ENCODE results near the gene FRMPD3. TPM values are rescaled to one million over a fixed set of nuclear protein-coding genes. Genes with fewer than 3 reads are reported as not detected.

FRMPD3 gene
- total RNA-seq, 1 experiment from 2014 or later: 0.05 TPM

DNA sequence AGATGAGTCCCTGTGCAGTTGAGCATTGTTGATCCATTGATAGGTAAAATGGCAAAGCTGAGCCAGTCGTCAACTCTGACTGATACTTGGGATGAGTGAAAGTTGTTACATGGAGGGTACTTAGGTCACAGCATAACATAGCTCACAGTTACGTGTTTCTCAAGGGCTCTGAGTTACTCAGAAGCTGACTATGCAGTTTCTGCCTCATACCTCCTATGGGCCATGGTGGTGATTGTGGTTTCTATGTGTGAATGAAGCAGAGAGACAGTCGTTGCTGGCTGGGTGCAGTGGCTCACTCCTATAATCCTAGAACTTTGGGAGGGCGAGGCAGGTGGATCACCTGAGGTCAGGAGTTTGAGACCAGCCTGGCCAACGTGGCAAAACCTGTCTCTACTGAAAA, 30.8 kb downstream of the FRMPD3 start:
- Mint-ChIP-seq H3K36me3 (ENCODE audit: insufficient read depth, unreplicated experiment) (no peaks in the 10 kb centered on the region), H3K4me1 (ENCODE audit: low read depth, unreplicated experiment) (no peaks in the 10 kb centered on the region), H3K9me3 (ENCODE audit: unreplicated experiment) (no peaks in the 10 kb centered on the region), H3K27me3 (ENCODE audit: insufficient read depth, unreplicated experiment) (peaks cover 3% of the 10 kb centered on the region), H3K27ac (ENCODE audit: unreplicated experiment) (no peak overlapping the region), H3K4me3 (ENCODE audit: unreplicated experiment) (no peak overlapping the region)
- no peak for DNase-seq
- ChIA-PET POLR2A (no interaction called here), CTCF (interaction anchor here (0.6 kb wide), 1 partner anchor 237 kb away, joined by 3 read pairs; no protein-coding TSS in a partner anchor)
- no peak overlapping the region for H3K4me3 ChIP-seq (ENCODE audit: low read depth, low read length)
- H3K36me3 ChIP-seq (ENCODE audit: control insufficient read depth, insufficient read depth, low read length): no peaks in the 10 kb centered on the region
- H3K27me3 ChIP-seq (replicated peaks; ENCODE audit: control insufficient read depth, insufficient read depth, low read length): no peaks in the 10 kb centered on the region
- intact Hi-C loops (cut with micrococcal nuclease; ENCODE audit: unreplicated experiment): no loop called here
- no peaks in the 10 kb centered on the region for H3K9me3 ChIP-seq
- no peaks in the 10 kb centered on the region for H3K4me1 ChIP-seq
- TF ChIP-seq, protein P1, sequence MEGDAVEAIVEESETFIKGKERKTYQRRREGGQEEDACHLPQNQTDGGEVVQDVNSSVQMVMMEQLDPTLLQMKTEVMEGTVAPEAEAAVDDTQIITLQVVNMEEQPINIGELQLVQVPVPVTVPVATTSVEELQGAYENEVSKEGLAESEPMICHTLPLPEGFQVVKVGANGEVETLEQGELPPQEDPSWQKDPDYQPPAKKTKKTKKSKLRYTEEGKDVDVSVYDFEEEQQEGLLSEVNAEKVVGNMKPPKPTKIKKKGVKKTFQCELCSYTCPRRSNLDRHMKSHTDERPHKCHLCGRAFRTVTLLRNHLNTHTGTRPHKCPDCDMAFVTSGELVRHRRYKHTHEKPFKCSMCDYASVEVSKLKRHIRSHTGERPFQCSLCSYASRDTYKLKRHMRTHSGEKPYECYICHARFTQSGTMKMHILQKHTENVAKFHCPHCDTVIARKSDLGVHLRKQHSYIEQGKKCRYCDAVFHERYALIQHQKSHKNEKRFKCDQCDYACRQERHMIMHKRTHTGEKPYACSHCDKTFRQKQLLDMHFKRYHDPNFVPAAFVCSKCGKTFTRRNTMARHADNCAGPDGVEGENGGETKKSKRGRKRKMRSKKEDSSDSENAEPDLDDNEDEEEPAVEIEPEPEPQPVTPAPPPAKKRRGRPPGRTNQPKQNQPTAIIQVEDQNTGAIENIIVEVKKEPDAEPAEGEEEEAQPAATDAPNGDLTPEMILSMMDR (IDR thresholded peaks at IDR 0.05; ENCODE audit: insufficient read depth in 1 of 2, low read depth in 1 of 2, low read length in 1 of 2, severe bottlenecking in 1 of 2, unreplicated experiment in 1 of 2): no peak
- BruUV-seq (replicated peaks): no TSS peak

DNA sequence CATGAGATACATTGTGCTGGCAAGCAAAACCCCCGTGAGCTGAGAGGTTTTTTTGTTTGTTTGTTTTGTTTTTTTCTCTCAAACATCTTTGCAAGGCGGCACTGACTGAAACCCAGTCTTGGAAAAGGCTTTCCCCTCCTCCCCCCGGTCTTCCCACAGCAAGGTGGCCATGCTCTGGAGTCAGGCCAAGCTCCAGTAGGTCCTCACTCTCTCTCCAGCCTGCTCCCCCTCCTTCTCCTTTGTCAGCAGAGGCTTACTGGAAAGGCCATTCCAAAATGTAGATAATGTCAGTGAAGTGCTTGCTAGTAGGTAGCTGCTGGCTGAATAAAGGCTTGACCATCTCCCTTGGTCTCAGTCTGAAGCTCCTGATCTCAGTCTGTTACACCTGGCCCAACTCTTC, 32.6 kb downstream of the FRMPD3 start:
- ChIA-PET CTCF (no interaction called here), POLR2A (no interaction called here)
- Mint-ChIP-seq H3K27ac (ENCODE audit: unreplicated experiment) (no peak overlapping the region), H3K4me3 (ENCODE audit: unreplicated experiment) (no peak overlapping the region), H3K4me1 (ENCODE audit: low read depth, unreplicated experiment) (no peaks in the 10 kb centered on the region), H3K36me3 (ENCODE audit: insufficient read depth, unreplicated experiment) (no peaks in the 10 kb centered on the region), H3K9me3 (ENCODE audit: unreplicated experiment) (no peaks in the 10 kb centered on the region), H3K27me3 (ENCODE audit: insufficient read depth, unreplicated experiment) (peaks cover 3% of the 10 kb centered on the region)
- H3K27me3 ChIP-seq (replicated peaks; ENCODE audit: control insufficient read depth, insufficient read depth, low read length): no peaks in the 10 kb centered on the region
- TF ChIP-seq, protein P1 (IDR thresholded peaks at IDR 0.05; ENCODE audit: insufficient read depth in 1 of 2, low read depth in 1 of 2, low read length in 1 of 2, severe bottlenecking in 1 of 2, unreplicated experiment in 1 of 2): no peak
- H3K4me3 ChIP-seq (ENCODE audit: low read depth, low read length): no peak overlapping the region
- no peaks in the 10 kb centered on the region for H3K4me1 ChIP-seq
- DNase-seq: no peak
- no TSS peak for BruUV-seq (replicated peaks)
- intact Hi-C loops (cut with micrococcal nuclease; ENCODE audit: unreplicated experiment): no loop called here
- no peaks in the 10 kb centered on the region for H3K9me3 ChIP-seq
- H3K36me3 ChIP-seq (ENCODE audit: control insufficient read depth, insufficient read depth, low read length): no peaks in the 10 kb centered on the region

DNA sequence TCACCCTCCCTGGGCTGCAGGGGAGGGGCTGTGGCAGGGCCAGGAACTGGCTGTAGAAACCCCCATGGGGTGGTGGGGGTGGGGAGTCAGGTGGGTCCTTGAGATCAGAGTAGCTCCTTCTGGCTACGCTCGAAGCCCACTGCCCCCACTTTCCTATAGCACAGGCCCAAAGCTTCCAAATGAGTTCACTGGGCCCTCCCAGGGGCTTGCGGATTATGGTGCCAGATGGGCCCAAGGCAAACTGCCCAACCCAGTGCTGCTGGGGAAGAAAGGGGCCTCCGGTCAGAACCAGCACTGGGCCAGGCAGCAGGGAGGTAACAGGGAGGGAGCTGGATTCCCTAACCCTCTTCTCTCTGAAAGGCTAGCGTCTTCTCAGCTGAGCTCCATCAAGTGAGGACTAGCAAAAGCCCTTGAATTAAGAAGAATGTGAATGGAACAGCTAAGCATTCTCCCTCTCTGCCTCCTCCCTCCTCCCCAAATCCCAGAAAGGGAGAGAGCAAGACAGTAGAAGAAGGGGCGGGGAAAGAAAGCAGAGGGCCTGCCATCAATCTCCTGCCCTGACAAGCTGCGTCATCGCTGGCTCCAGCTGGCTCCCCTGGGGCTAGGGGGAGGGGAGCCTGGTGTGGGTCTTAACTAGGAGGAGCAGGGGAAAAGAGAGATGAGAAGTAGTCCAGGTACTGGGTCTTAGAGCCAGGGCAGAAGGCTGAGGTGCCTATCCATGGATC, 34.7 kb downstream of the FRMPD3 start:
- H3K27ac Mint-ChIP-seq (ENCODE audit: unreplicated experiment): no peak overlapping the region
- CTCF ChIA-PET: no interaction called here
- no peak overlapping the region for H3K4me3 Mint-ChIP-seq (ENCODE audit: unreplicated experiment)
- POLR2A ChIA-PET: no interaction called here
- intact Hi-C loops (cut with micrococcal nuclease; ENCODE audit: unreplicated experiment): no loop called here
- peaks cover 7% of the 10 kb centered on the region for H3K27me3 Mint-ChIP-seq (ENCODE audit: insufficient read depth, unreplicated experiment)
- H3K36me3 Mint-ChIP-seq (ENCODE audit: insufficient read depth, unreplicated experiment): no peaks in the 10 kb centered on the region
- no peaks in the 10 kb centered on the region for H3K4me1 Mint-ChIP-seq (ENCODE audit: low read depth, unreplicated experiment)
- no TSS peak for BruUV-seq (replicated peaks)
- Histone ChIP-seq H3K4me1 (no peaks in the 10 kb centered on the region), H3K4me3 (ENCODE audit: low read depth, low read length) (no peak overlapping the region), H3K36me3 (ENCODE audit: control insufficient read depth, insufficient read depth, low read length) (no peaks in the 10 kb centered on the region), H3K27me3 (replicated peaks; ENCODE audit: control insufficient read depth, insufficient read depth, low read length) (no peaks in the 10 kb centered on the region), H3K9me3 (no peaks in the 10 kb centered on the region)
- peak in 1 of 2 experiments; percentile 39 for DNase-seq
- TF ChIP-seq, protein P1 (IDR thresholded peaks at IDR 0.05; ENCODE audit: insufficient read depth in 1 of 2, low read depth in 1 of 2, low read length in 1 of 2, severe bottlenecking in 1 of 2, unreplicated experiment in 1 of 2): no peak
- H3K9me3 Mint-ChIP-seq (ENCODE audit: unreplicated experiment): no peaks in the 10 kb centered on the region
